Mesenteric fat pad (tissue), 1 donor: Measurements from ENCODE around the gene ZNF200. TPM values are rescaled to one million over a fixed set of nuclear protein-coding genes. Genes with fewer than 3 reads are reported as not detected.

Experiments used
- DNase-seq: peaks from one replicate; pipeline ENCODE4 v3.0.0-alpha.2; 2020; ENCODE audit warnings: low spot score
- total RNA-seq: library from RNA; stranded (reverse); fragmentation: NEBNext Ultra II Directional; extraction: Animal tissue kit (Norgen Biotek cat#: 25700); gene quantifications from one replicate; pipeline ENCODE4 v1.2.1, GENCODE V29; 2021
- donor health status: DM: yes; HTN: yes; CAD: no.

ZNF200 gene
- total RNA-seq, 1 donor from 2014 or later: 8.4 TPM

DNA sequence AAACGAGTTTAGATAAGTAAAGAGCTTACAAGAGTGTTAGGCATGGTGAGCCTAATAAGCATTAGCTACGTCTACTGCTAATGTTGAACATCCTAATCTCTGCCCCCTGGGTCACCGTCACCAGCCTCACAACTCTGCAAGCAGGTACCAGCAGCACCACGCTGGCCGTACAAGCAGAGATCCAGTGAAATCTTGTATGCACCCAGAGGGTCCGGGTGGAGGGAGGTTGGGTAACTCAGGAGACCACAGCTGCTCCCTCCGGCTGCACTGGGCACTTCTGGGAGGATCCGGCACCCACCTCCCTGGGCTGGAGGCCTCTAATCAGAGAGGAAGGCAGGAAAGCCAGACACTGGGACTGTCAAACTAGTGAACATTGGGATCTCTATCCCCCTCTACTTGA is 55.3 kb downstream of the ZNF200 start:
- DNase-seq: no peak

DNA sequence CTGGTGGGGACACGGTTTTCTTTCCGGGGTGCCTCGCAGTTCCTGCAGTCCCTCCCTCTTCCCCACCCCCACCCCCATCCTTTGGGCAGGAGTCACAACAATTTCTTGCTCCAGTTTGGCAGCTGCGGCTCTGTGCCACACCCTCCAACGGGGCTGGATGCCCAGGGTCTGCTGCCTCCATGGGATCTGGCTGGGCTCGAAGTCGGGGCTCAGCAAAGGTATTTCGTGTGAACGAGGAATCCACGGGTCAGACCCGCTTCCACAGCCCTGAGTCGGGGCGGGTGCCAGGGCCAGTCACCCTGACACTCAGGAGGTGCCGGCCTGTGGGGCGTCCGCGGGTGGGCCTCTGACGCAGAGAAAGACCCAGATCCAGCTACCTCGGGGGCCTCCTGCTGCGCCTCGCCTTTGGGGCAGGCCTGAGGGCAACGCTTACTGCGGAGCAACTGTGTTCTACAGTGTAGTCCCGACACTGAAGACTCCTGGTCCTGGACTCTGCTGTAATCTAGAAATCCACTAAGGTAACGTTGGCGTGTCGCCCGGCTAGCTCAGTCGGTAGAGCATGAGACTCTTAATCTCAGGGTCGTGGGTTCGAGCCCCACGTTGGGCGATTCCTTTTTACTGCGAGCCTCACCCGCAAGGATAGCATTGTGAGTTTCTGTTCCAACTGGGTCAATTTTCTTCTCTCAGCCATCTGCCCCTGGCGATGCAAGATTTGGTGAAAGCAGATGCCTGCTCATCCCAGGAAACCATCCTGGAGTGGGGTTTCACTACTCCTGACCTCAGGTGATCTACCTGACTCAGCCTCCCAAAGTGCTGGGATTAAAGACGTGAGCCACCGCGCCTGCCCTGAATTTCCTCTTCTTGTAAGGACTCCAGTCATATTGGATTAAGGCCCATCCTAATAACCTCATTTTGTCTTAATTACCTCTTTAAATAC is 59.5 kb downstream of the ZNF200 start:
- DNase-seq: no peak

DNA sequence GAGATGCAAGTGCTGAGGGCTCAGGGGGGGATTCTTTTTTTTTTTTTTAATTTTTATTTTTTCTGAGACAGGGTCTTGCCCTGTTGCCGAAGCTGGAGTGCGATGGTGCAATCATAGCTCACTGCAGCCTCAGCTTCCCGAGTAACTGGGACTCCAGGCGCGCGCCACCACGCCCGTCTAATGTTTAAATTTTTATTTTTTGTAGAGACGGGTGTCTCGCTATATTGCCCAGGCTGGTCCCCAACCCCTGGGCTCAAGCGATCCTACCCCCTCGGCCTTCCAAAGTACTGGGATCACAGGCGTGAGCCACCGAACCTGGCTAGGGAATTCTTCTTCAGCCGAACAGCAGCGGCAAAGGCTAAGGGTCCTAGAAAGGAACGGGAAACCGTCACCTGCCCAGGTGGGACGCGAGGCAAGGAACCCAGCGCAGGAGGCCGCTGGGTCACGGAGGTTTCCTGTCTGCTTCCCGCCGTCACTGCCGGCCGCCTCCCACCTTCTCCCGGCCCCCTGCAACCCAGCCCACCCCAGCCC is 60.3 kb downstream of the ZNF200 start:
- no peak for DNase-seq

- DNase-seq: no peak
Measured at GRCh38 chr16:3173892-3174617, 60.9 kb downstream of the ZNF200 start.

Other genes with a start within 250 kb of the ZNF200 start
- gene CLDN9, start 222.2 kb downstream of the ZNF200 start, total RNA-seq: not detected
- not detected for gene CLDN6, start 217.0 kb downstream of the ZNF200 start, total RNA-seq
- gene TNFRSF12A, start 214.8 kb downstream of the ZNF200 start, total RNA-seq: 84.8 TPM
- gene HCFC1R1, start 211.2 kb downstream of the ZNF200 start, total RNA-seq: 26.5 TPM
- gene THOC6, start 211.1 kb downstream of the ZNF200 start, total RNA-seq: 20.6 TPM
- not detected for gene BICDL2, start 198.2 kb downstream of the ZNF200 start, total RNA-seq
- gene MMP25, start 188.6 kb downstream of the ZNF200 start, total RNA-seq: 21.6 TPM
- gene IL32, start 169.5 kb downstream of the ZNF200 start, total RNA-seq: 36.0 TPM
- not detected for gene ZSCAN10, start 135.9 kb downstream of the ZNF200 start, total RNA-seq
- gene ZNF205, start 122.6 kb downstream of the ZNF200 start, total RNA-seq: 6.1 TPM
- 6.0 TPM for gene ZNF213, start 100.1 kb downstream of the ZNF200 start, total RNA-seq
- gene OR1F1, start 47.0 kb downstream of the ZNF200 start, total RNA-seq: not detected
- 6.0 TPM for gene MEFV, start 21.5 kb upstream of the ZNF200 start, total RNA-seq
- gene ZNF263, start 48.3 kb upstream of the ZNF200 start, total RNA-seq: 25.9 TPM
- gene TIGD7, start 70.3 kb upstream of the ZNF200 start, total RNA-seq: 5.2 TPM
- gene ZNF75A, start 70.3 kb upstream of the ZNF200 start, total RNA-seq: 17.9 TPM
- not detected for gene OR2C1, start 120.7 kb upstream of the ZNF200 start, total RNA-seq
- gene ZSCAN32, start 165.8 kb upstream of the ZNF200 start, total RNA-seq: 11.0 TPM
- 7.6 TPM for gene ZNF174, start 166.1 kb upstream of the ZNF200 start, total RNA-seq
- 2.4 TPM for gene ZNF597, start 208.3 kb upstream of the ZNF200 start, total RNA-seq
- gene NAA60, start 208.5 kb upstream of the ZNF200 start, total RNA-seq: 39.1 TPM